Endodermal cell (in vitro differentiated cells): Measurements from ENCODE around the gene TMEM134. TPM values are rescaled to one million over a fixed set of nuclear protein-coding genes. Genes with fewer than 3 reads are reported as not detected.

Experiments
- DNase-seq: peaks from one replicate; pipeline ENCODE4 v3.0.0-alpha.2; 2017
- H3K27ac ChIP-seq: 2 replicates; pipeline ENCODE4 v1.5.1; 2013; ENCODE audit warnings: mild to moderate bottlenecking, low read depth, low read length, moderate library complexity
- H3K27me3 ChIP-seq: 2 replicates; pipeline ENCODE4 v1.6.1; 2013; ENCODE audit warnings: mild to moderate bottlenecking, low read length, moderate library complexity; ENCODE audit not compliant: insufficient read depth, control insufficient read depth, poor library complexity, severe bottlenecking
- H3K36me3 ChIP-seq: 2 replicates; pipeline ENCODE4 v1.7.0; 2013; ENCODE audit warnings: mild to moderate bottlenecking, low read length, moderate library complexity; ENCODE audit not compliant: control insufficient read depth, insufficient read depth
- H3K4me1 ChIP-seq: one replicate; pipeline ENCODE4 v1.7.0; 2013; ENCODE audit warnings: low read length; ENCODE audit not compliant: control insufficient read depth, insufficient read depth
- H3K4me3 ChIP-seq: 2 replicates; pipeline ENCODE4 v1.5.1; 2013; ENCODE audit warnings: mild to moderate bottlenecking, low read length, moderate library complexity
- H3K9ac ChIP-seq: 2 replicates; pipeline ENCODE4 v1.6.1; 2013; ENCODE audit warnings: mild to moderate bottlenecking, low read length, moderate library complexity; ENCODE audit not compliant: poor library complexity, severe bottlenecking; ENCODE audit errors: extremely low read depth
- H3K9me3 ChIP-seq: 2 replicates; pipeline ENCODE4 v1.6.1; 2013; ENCODE audit warnings: mild to moderate bottlenecking, low read length, moderate library complexity; ENCODE audit not compliant: control insufficient read depth
- H3K27ac Mint-ChIP-seq: 2 replicates; pipeline ENCODE4 v1.8.0; 2020; ENCODE audit warnings: mixed read lengths
- H3K27me3 Mint-ChIP-seq: 2 replicates; pipeline ENCODE4 v1.8.0; 2021; ENCODE audit warnings: mild to moderate bottlenecking, mixed read lengths; ENCODE audit not compliant: insufficient read depth
- H3K36me3 Mint-ChIP-seq: 2 replicates; pipeline ENCODE4 v1.8.0; 2020; ENCODE audit warnings: low read depth, mixed read lengths
- H3K4me1 Mint-ChIP-seq: 2 replicates; pipeline ENCODE4 v1.8.0; 2020; ENCODE audit warnings: mixed read lengths
- H3K4me3 Mint-ChIP-seq: 2 replicates; pipeline ENCODE4 v1.8.0; 2020; ENCODE audit warnings: mild to moderate bottlenecking, moderate library complexity, mixed read lengths
- H3K9me3 Mint-ChIP-seq: 2 replicates; pipeline ENCODE4 v1.8.0; 2020; ENCODE audit warnings: mild to moderate bottlenecking, mixed read lengths
- CTCF ChIP-seq: fragments of 200-600 bp; sonication (generic); conservative IDR thresholded peaks from 2 replicates; pipeline ENCODE4 v1.5.0; 2021; ENCODE audit warnings: antibody characterized with exemption, mild to moderate bottlenecking
- WGBS, 2 experiments: methylation state at CpG; one replicate each; pipeline versions ENCODE4 v1.1.5 to v1.1.7; 2013; ENCODE audit warnings: missing lambda C conversion rate in 2 of 2, mixed read lengths in 1 of 2; ENCODE audit not compliant: insufficient coverage in 1 of 2, insufficient read length in 1 of 2; 5-methylcytosine and 5-hydroxymethylcytosine counted together
- total RNA-seq, 2 donors: library from RNA; stranded (reverse); fragmentation: NEBNext Ultra II Directional in 1 of 2; extraction: Animal tissue kit (Norgen Biotek cat#: 25700) in 1 of 2; gene quantifications; 2 replicates in 1 of 2; 3 replicates in 1 of 2; pipeline ENCODE4 v1.2.1, GENCODE V29; 2021

Gene TMEM134
- total RNA-seq, 2 donors from 2014 or later: 67.4 to 87.8 TPM

- Mint-ChIP-seq H3K4me3 (peak overlapping the region; percentile 74), H3K4me1 (peaks cover 9% of the 10 kb centered on the region), H3K27ac (peak overlapping the region; percentile 91), H3K36me3 (peaks cover 4% of the 10 kb centered on the region), H3K27me3 (peaks cover 2% of the 10 kb centered on the region), H3K9me3 (no peaks in the 10 kb centered on the region)
- Histone ChIP-seq H3K4me1 (no peaks in the 10 kb centered on the region), H3K9ac (peak overlapping the region; percentile 83), H3K27ac (peak overlapping the region; percentile 70), H3K27me3 (no peaks in the 10 kb centered on the region), H3K4me3 (peak overlapping the region; percentile 92), H3K36me3 (no peaks in the 10 kb centered on the region), H3K9me3 (no peaks in the 10 kb centered on the region)
- 59 to 61% methylated on average over 3 of the region's 3 CpGs for WGBS, 2 experiments
- TF ChIP-seq CTCF: no peak
- no peak for DNase-seq
These were observed 3.9 kb downstream of the TMEM134 start for GRCh38 chr11:67465189-67465510.

- no peaks in the 10 kb centered on the region for H3K9me3 ChIP-seq
These were observed 4.5 kb downstream of the TMEM134 start for GRCh38 chr11:67464411-67465188.

GRCh38 chr11:67463680-67464410 lies 5.2 kb downstream of the TMEM134 start:
- Mint-ChIP-seq H3K27me3 (peaks cover 5% of the 10 kb centered on the region), H3K4me3 (peak overlapping the region; percentile 74), H3K9me3 (no peaks in the 10 kb centered on the region), H3K27ac (no peak overlapping the region), H3K4me1 (peaks cover 9% of the 10 kb centered on the region), H3K36me3 (peaks cover 4% of the 10 kb centered on the region)
- no peak for TF ChIP-seq CTCF
- Histone ChIP-seq H3K36me3 (no peaks in the 10 kb centered on the region), H3K4me3 (no peak overlapping the region), H3K9ac (no peak overlapping the region), H3K27me3 (no peaks in the 10 kb centered on the region), H3K4me1 (no peaks in the 10 kb centered on the region), H3K27ac (no peak overlapping the region), H3K9me3 (no peaks in the 10 kb centered on the region)
- 88 to 91% methylated on average over 10 to 20 of the region's 20 CpGs for WGBS, 2 experiments
- DNase-seq: peak; percentile 57

More at GRCh38 chr11:67464411-67465188, 4.5 kb downstream of the TMEM134 start:
- Mint-ChIP-seq H3K4me3 (peak overlapping the region; percentile 74), H3K4me1 (peaks cover 9% of the 10 kb centered on the region), H3K27me3 (peaks cover 2% of the 10 kb centered on the region), H3K27ac (peak overlapping the region; percentile 91), H3K9me3 (no peaks in the 10 kb centered on the region), H3K36me3 (peaks cover 4% of the 10 kb centered on the region)
- Histone ChIP-seq H3K4me1 (no peaks in the 10 kb centered on the region), H3K27me3 (no peaks in the 10 kb centered on the region), H3K27ac (peak overlapping the region; percentile 70), H3K36me3 (no peaks in the 10 kb centered on the region), H3K9ac (peak overlapping the region; percentile 83), H3K4me3 (peak overlapping the region; percentile 92)
- WGBS, 2 experiments: 16 to 69% methylated on average over 10 to 55 of the region's 56 CpGs
- no peak for TF ChIP-seq CTCF
- peak; percentile 98 for DNase-seq
